Measurements from ENCODE around the gene DEPDC4. TPM values are rescaled to one million over a fixed set of nuclear protein-coding genes. Genes with fewer than 3 reads are reported as not detected.

The DEPDC4 gene
- total and polyA plus RNA-seq, 2 experiments from 2014 or later, result 2.2 to 9.4 TPM

GRCh38 chr12:100201604-100202423 lies 65.1 kb downstream of the DEPDC4 start:
- DNase-seq (ENCODE audit: low spot score) (no peak), ATAC-seq (no peak)
- H3K27me3 Mint-ChIP-seq (ENCODE audit: insufficient read depth, low read depth, poor library complexity), result peaks cover 8% of the 10 kb centered on the region
- Histone ChIP-seq H3K36me3 (ENCODE audit: insufficient read depth) (peaks cover 9% of the 10 kb centered on the region), H3K4me3 (peak overlapping the region; percentile 63), H3K27ac (ENCODE audit: low read depth) (peak overlapping the region; percentile 60; the same call in 1 of the 2 replicates), H4K20me1 (replicated peaks; ENCODE audit: insufficient read depth) (peaks cover 6% of the 10 kb centered on the region; the same call in 1 of the 2 replicates), H3K9me2 (ENCODE audit: insufficient read depth) (no peaks in the 10 kb centered on the region), H2AFZ (no peak overlapping the region), H3K79me2 (replicated peaks; ENCODE audit: insufficient read depth) (peaks cover 44% of the 10 kb centered on the region), H3K4me2 (peak overlapping the region; percentile 92), H3K4me1 (ENCODE audit: insufficient read depth) (peaks cover 21% of the 10 kb centered on the region), H3F3A (replicated peaks; ENCODE audit: low read depth) (peaks cover 8% of the 10 kb centered on the region; the same call in 1 of the 2 replicates), H3K27me3 (ENCODE audit: insufficient read depth) (no peaks in the 10 kb centered on the region)
- H3K9me3 Mint-ChIP-seq, result no peaks in the 10 kb centered on the region
- no peak for TF ChIP-seq POLR2AphosphoS5 (IDR thresholded peaks at IDR 0.05; ENCODE audit: low read depth)
- TF ChIP-seq NANOG (IDR thresholded peaks at IDR 0.05; ENCODE audit: borderline replicate concordance), result no peak
- no peak for TF ChIP-seq EZH2 (IDR thresholded peaks at IDR 0.05; ENCODE audit: low read depth, unreplicated experiment)
- no peak for TF ChIP-seq STAT1 (IDR thresholded peaks at IDR 0.05; ENCODE audit: unreplicated experiment)
- no peak for TF ChIP-seq CREB1 (CRISPR knock-in tag; IDR thresholded peaks at IDR 0.05; ENCODE audit: low read depth)
- TF ChIP-seq JUNB (IDR thresholded peaks at IDR 0.05; ENCODE audit: unreplicated experiment), result no peak
- TF ChIP-seq, protein P1, sequence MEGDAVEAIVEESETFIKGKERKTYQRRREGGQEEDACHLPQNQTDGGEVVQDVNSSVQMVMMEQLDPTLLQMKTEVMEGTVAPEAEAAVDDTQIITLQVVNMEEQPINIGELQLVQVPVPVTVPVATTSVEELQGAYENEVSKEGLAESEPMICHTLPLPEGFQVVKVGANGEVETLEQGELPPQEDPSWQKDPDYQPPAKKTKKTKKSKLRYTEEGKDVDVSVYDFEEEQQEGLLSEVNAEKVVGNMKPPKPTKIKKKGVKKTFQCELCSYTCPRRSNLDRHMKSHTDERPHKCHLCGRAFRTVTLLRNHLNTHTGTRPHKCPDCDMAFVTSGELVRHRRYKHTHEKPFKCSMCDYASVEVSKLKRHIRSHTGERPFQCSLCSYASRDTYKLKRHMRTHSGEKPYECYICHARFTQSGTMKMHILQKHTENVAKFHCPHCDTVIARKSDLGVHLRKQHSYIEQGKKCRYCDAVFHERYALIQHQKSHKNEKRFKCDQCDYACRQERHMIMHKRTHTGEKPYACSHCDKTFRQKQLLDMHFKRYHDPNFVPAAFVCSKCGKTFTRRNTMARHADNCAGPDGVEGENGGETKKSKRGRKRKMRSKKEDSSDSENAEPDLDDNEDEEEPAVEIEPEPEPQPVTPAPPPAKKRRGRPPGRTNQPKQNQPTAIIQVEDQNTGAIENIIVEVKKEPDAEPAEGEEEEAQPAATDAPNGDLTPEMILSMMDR (conservative IDR thresholded peaks at IDR 0.05; ENCODE audit: low read depth in 2 of 2), result no peak
- TF ChIP-seq ZNF462 (CRISPR knock-in tag; IDR thresholded peaks at IDR 0.05), result no peak
- no peak for TF ChIP-seq ZNF331 (CRISPR knock-in tag; IDR thresholded peaks at IDR 0.05; ENCODE audit: low read depth)
- TF ChIP-seq EZH2phosphoT487 (IDR thresholded peaks at IDR 0.05; ENCODE audit: unreplicated experiment), result no peak
- TF ChIP-seq REST (IDR thresholded peaks at IDR 0.05; ENCODE audit: unreplicated experiment), result no peak
- no peak for TF ChIP-seq ZNF114 (CRISPR knock-in tag; IDR thresholded peaks at IDR 0.05)
- TF ChIP-seq, protein P2, sequence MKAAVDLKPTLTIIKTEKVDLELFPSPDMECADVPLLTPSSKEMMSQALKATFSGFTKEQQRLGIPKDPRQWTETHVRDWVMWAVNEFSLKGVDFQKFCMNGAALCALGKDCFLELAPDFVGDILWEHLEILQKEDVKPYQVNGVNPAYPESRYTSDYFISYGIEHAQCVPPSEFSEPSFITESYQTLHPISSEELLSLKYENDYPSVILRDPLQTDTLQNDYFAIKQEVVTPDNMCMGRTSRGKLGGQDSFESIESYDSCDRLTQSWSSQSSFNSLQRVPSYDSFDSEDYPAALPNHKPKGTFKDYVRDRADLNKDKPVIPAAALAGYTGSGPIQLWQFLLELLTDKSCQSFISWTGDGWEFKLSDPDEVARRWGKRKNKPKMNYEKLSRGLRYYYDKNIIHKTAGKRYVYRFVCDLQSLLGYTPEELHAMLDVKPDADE (IDR thresholded peaks at IDR 0.05), result no peak
- H3K27ac Mint-ChIP-seq, result peak overlapping the region; percentile 96
- H3K36me3 Mint-ChIP-seq (ENCODE audit: low read depth), result peaks cover 12% of the 10 kb centered on the region
- H3K4me3 Mint-ChIP-seq, result peak overlapping the region; percentile 98
- H3K4me1 Mint-ChIP-seq, result peaks cover 9% of the 10 kb centered on the region
